K562 (cell line): ENCODE measurements around the gene NXF2. TPM values are rescaled to one million over a fixed set of nuclear protein-coding genes. Genes with fewer than 3 reads are reported as not detected.

Source experiments
- ATAC-seq: fragments of 200-7000 bp; cut with Tn5 transposase; 3 replicates; pipeline ENCODE4 v1.9.1; 2020; ENCODE audit warnings: moderate library complexity
- BruUV-seq: library from RNA; stranded (reverse); fragments of 400-500 nt; replicated peaks from 2 replicates; lab custom pipeline; 2021; lab: Mats Ljungman, UMichigan
- CTCF ChIA-PET: fragments of 300-600 bp; formaldehyde crosslinking; extraction: SDS; loops from one replicate; lab custom pipeline; 2021; ENCODE audit warnings: low intra/inter-chr PET ratio; lab: Yijun Ruan, JAX
- POLR2A ChIA-PET: fragments of 300-600, 350-650 bp; sonication (Branson Sonifier 250); formaldehyde crosslinking; extraction: SDS; loops from one replicate; lab custom pipeline; 2021; ENCODE audit warnings: antibody characterized with exemption, inconsistent platforms; lab: Yijun Ruan, JAX
- DNase-seq, 4 experiments: peaks; one replicate each; pipeline versions ENCODE4 v3.0.0 to v3.0.0-alpha.2; 2011 to 2018; ENCODE audit warnings: low spot score in 3 of 4, mixed read lengths in 3 of 4; ENCODE audit errors: extremely low read depth in 1 of 4
- FAIRE-seq: peaks from 2 replicates; lab custom pipeline; 2011; peaks lifted over from hg19 to GRCh38; lab: Jason Lieb, UNC
- H2AFZ ChIP-seq: 2 replicates; pipeline ENCODE4 v1.6.0; 2011; ENCODE audit warnings: low read depth, low read length, control low read depth, inconsistent platforms
- H3K27ac ChIP-seq: fragments of 200-600 bp; 3 replicates; pipeline ENCODE4 v1.8.0; 2011; ENCODE audit warnings: low read depth, mild to moderate bottlenecking, control low read depth, inconsistent platforms, low read length, moderate library complexity, mixed read lengths; ENCODE audit errors: extremely low read depth
- H3K27me3 ChIP-seq, 2 experiments: fragments of 300-600 bp in 1 of 2; 2 replicates in 1 of 2; 3 replicates in 1 of 2; pipeline versions ENCODE4 v1.6.0 to v1.8.0; 2011; ENCODE audit warnings: inconsistent platforms in 2 of 2, low read length in 2 of 2, mild to moderate bottlenecking in 1 of 2, mixed read lengths in 1 of 2, moderate library complexity in 1 of 2; ENCODE audit not compliant: control insufficient read depth in 2 of 2, insufficient read depth in 2 of 2
- H3K36me3 ChIP-seq: fragments of 300-600 bp; 3 replicates; pipeline ENCODE4 v1.8.0; 2011; ENCODE audit warnings: mild to moderate bottlenecking, low read length, inconsistent platforms; ENCODE audit not compliant: control insufficient read depth, insufficient read depth
- H3K4me1 ChIP-seq, 2 experiments: fragments of 200-600 bp in 1 of 2; replicated peaks in 1 of 2; 2 replicates in 1 of 2; 3 replicates in 1 of 2; pipeline versions ENCODE4 v1.5.1 to v1.8.0; 2011; ENCODE audit warnings: inconsistent platforms in 2 of 2, low read length in 2 of 2, mild to moderate bottlenecking in 1 of 2, mixed read lengths in 1 of 2, moderate library complexity in 1 of 2; ENCODE audit not compliant: control insufficient read depth in 2 of 2, insufficient read depth in 2 of 2
- H3K4me2 ChIP-seq: 2 replicates; pipeline ENCODE4 v1.6.1; 2011; ENCODE audit warnings: low read length, control low read depth, inconsistent platforms, mixed read lengths; ENCODE audit not compliant: insufficient read depth
- H3K4me3 ChIP-seq: fragments of 200-600 bp; sonication (generic), shearing (Covaris generic); 2 replicates; pipeline ENCODE4 v1.5.1; 2016; ENCODE audit warnings: control low read depth, inconsistent platforms
- H3K79me2 ChIP-seq: fragments of 200-600 bp; 3 replicates; pipeline ENCODE4 v1.8.0; 2011; ENCODE audit warnings: low read length, inconsistent platforms; ENCODE audit not compliant: control insufficient read depth, insufficient read depth
- H3K9ac ChIP-seq, 2 experiments: 2 replicates each; pipeline versions ENCODE4 v1.6.0 to v1.6.1; 2011; ENCODE audit warnings: low read depth in 2 of 2, low read length in 2 of 2, control low read depth in 1 of 2, inconsistent platforms in 1 of 2, mild to moderate bottlenecking in 1 of 2, mixed read lengths in 1 of 2; ENCODE audit not compliant: insufficient read depth in 1 of 2
- H3K9me1 ChIP-seq: one replicate; pipeline ENCODE4 v1.6.0; 2011; ENCODE audit warnings: inconsistent platforms, mild to moderate bottlenecking, low read length, moderate library complexity; ENCODE audit not compliant: control insufficient read depth, insufficient read depth
- H3K9me3 ChIP-seq: replicated peaks from 2 replicates; pipeline ENCODE4 v1.5.1; 2011; ENCODE audit warnings: low read depth, low read length, inconsistent platforms; ENCODE audit not compliant: control insufficient read depth, insufficient read depth
- H4K20me1 ChIP-seq: replicated peaks from 2 replicates; pipeline ENCODE4 v1.6.1; 2011; ENCODE audit warnings: low read length, inconsistent platforms, mixed read lengths; ENCODE audit not compliant: control insufficient read depth, insufficient read depth
- RBM17 ChIP-seq: fragments of 200-400 bp; formaldehyde crosslinking; IDR thresholded peaks from 2 replicates; pipeline ENCODE4 v1.6.1; 2017; ENCODE audit warnings: low read depth, mild to moderate bottlenecking, low read length, borderline replicate concordance
- RBM34 ChIP-seq: fragments of 200-400 bp; formaldehyde crosslinking; IDR thresholded peaks from 2 replicates; pipeline ENCODE4 v1.6.1; 2018; ENCODE audit warnings: low read length, borderline replicate concordance; ENCODE audit not compliant: insufficient read depth
- SMAD2 ChIP-seq: fragments of 150-350 bp; IDR thresholded peaks from 2 replicates; pipeline ENCODE4 v1.6.1; 2014; ENCODE audit warnings: low read depth, mild to moderate bottlenecking, low read length
- ZBTB43 ChIP-seq: sonication (generic); formaldehyde crosslinking; IDR thresholded peaks from 2 replicates; pipeline ENCODE4 v1.8.0; 2023; ENCODE audit warnings: mild to moderate bottlenecking, missing genetic modification reagents
- WGBS: fragments of 100-300 bp; shearing (Covaris generic); methylation state at CpG from one replicate; pipeline ENCODE4 v1.1.6; 2016; ENCODE audit warnings: low coverage, mixed read lengths; ENCODE audit not compliant: insufficient coverage; ENCODE audit errors: missing lambda C conversion rate; 5-methylcytosine and 5-hydroxymethylcytosine counted together
- in situ Hi-C: fragments of 300-500 bp; cut with MboI; formaldehyde crosslinking; loops from 4 replicates; pipeline ENCODE4 v1.15.0; 2018; ENCODE audit warnings: inconsistent platforms, mixed read lengths
- intact Hi-C: fragments of 100-400 bp; cut with micrococcal nuclease; formaldehyde crosslinking; loops from 2 replicates; pipeline ENCODE4 v1.14.2; 2022
- polyA plus RNA-seq, 8 experiments: library from polyadenylated mRNA; depleted of rRNA in 4 of 8; stranded (reverse) in 5 of 8; unstranded in 3 of 8; fragments of >200 nt; fragmentation: Nextera tagmentation in 2 of 8; fragmentation: Illumina TruSeq in 1 of 8; extraction: Ambion mirVana in 2 of 8; extraction: Trizol in 1 of 8; gene quantifications; 2 replicates each; pipeline versions ENCODE4 v1.2.1 to v1.2.3, GENCODE V29; 2011 to 2014; ENCODE audit warnings: inconsistent platforms in 1 of 8, missing spikeins in 1 of 8
- total RNA-seq, 7 experiments: library from RNA; depleted of rRNA in 6 of 7; stranded (reverse); fragments of >200 nt in 6 of 7; fragmentation: Illumina TruSeq in 2 of 7; extraction: Trizol in 2 of 7; gene quantifications; 2 replicates each; pipeline versions ENCODE4 v1.2.1 to v1.2.3, GENCODE V29; 2011 to 2021; ENCODE audit warnings: low replicate concordance in 1 of 7

The NXF2 gene
- total and polyA plus RNA-seq, 9 of the 15 experiments (the other 6 are each of a cell fraction or from before 2014, with no cell fraction given), result 0.13 to 9.8 (median 4.0) TPM

GRCh38 chrX:102339312-102340298 lies 92.6 kb downstream of the NXF2 start:
- no peak overlapping the region for H3K4me3 ChIP-seq
- no peak overlapping the region for H3K9ac ChIP-seq
- TF ChIP-seq SMAD2, result no peak
- no peak for TF ChIP-seq RBM34
- TF ChIP-seq RBM17, result no peak
- no peak for TF ChIP-seq ZBTB43 (CRISPR knock-in tag)
- TF ChIP-seq, all 486 proteins: peak for 0
- WGBS, result 1% methylated on average over 16 of the region's 19 CpGs
- Histone ChIP-seq H3K36me3 (no peaks in the 10 kb centered on the region), H3K27ac (no peak overlapping the region), H3K9me1 (no peaks in the 10 kb centered on the region), H3K9me3 (no peaks in the 10 kb centered on the region), H3K79me2 (no peaks in the 10 kb centered on the region), H2AFZ (no peak overlapping the region), H3K27me3 (no peaks in the 10 kb centered on the region), H3K4me2 (no peak overlapping the region), H3K4me1 (no peaks in the 10 kb centered on the region), H4K20me1 (no peaks in the 10 kb centered on the region)
- BruUV-seq, result no TSS peak
- CTCF ChIA-PET, result no interaction called here
- intact Hi-C loops (no loop called here), in situ Hi-C loops (no loop called here)
- DNase-seq (no peak), FAIRE-seq (no peak), ATAC-seq (no peak)
- POLR2A ChIA-PET, result no interaction called here
